ENCODE results near the gene ZCCHC2. TPM values are rescaled to one million over a fixed set of nuclear protein-coding genes. Genes with fewer than 3 reads are reported as not detected.

Gene ZCCHC2
- total RNA-seq, 1 experiment from 2014 or later: 43.5 TPM

DNA sequence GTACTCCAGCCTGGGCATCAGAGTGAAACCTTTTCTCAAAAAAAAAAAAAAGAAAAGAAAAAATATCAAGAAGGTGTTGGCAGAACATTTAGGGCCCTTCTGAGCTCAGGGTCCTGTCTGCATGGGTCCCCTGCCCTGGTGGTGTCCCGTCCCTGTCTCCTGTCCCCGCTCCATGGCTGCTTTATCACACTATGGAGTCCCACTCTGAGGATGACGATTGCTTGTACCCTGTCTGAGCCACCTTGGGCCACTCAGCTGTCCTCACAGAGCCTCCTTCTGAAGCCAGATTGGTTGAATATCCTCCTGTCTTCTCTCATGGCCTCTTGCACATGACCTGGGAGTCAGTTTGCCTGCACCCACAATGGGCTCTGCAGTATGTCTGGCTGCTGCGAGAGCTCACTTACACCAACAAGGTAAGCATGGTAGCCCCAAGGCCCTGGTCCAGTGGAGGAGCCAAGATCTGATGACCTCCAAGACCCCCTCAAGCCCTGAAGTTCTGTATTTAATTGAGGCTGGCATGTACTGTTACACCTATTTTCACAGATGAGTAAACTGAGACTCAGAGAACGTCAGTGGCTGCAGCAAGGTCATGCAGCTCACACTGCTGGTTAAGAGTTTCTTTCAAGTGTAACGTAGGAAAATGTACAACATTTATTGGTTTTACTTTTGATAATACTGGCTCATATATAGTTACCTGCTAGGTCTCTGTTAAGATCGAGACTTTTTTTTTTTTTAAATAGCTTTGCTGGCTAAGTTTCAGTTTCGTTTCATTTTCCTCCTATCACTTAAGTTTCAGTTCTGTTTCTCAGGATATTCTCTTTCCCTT is 16.9 kb upstream of the ZCCHC2 start:
- Mint-ChIP-seq H3K36me3 (ENCODE audit: insufficient read depth, unreplicated experiment) (peaks cover 8% of the 10 kb centered on the region), H3K4me1 (ENCODE audit: low read depth, unreplicated experiment) (peaks cover 32% of the 10 kb centered on the region), H3K27ac (ENCODE audit: unreplicated experiment) (peak overlapping the region; percentile 92), H3K4me3 (ENCODE audit: low read depth, unreplicated experiment) (peak overlapping the region; percentile 72), H3K27me3 (ENCODE audit: unreplicated experiment) (no peaks in the 10 kb centered on the region), H3K9me3 (ENCODE audit: low read depth, unreplicated experiment) (no peaks in the 10 kb centered on the region)
- intact Hi-C loops (cut with micrococcal nuclease; ENCODE audit: unreplicated experiment): loop anchor here (2.0 kb wide), 1 partner anchor 19 kb away; no protein-coding TSS in a partner anchor
- no TSS peak for BruUV-seq (replicated peaks)
- TF ChIP-seq, protein P1, sequence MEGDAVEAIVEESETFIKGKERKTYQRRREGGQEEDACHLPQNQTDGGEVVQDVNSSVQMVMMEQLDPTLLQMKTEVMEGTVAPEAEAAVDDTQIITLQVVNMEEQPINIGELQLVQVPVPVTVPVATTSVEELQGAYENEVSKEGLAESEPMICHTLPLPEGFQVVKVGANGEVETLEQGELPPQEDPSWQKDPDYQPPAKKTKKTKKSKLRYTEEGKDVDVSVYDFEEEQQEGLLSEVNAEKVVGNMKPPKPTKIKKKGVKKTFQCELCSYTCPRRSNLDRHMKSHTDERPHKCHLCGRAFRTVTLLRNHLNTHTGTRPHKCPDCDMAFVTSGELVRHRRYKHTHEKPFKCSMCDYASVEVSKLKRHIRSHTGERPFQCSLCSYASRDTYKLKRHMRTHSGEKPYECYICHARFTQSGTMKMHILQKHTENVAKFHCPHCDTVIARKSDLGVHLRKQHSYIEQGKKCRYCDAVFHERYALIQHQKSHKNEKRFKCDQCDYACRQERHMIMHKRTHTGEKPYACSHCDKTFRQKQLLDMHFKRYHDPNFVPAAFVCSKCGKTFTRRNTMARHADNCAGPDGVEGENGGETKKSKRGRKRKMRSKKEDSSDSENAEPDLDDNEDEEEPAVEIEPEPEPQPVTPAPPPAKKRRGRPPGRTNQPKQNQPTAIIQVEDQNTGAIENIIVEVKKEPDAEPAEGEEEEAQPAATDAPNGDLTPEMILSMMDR (IDR thresholded peaks at IDR 0.05; ENCODE audit: unreplicated experiment): no peak
- CTCF ChIA-PET: interaction anchor here (0.6 to 1.5 kb wide), 7 partner anchors 9 to 622 kb away, joined by 3 to 5 read pairs (median 3); partner anchors contain the start of gene ZCCHC2
- no peak for DNase-seq

GRCh38 chr18:62506495-62507143 is 16.2 kb upstream of the ZCCHC2 start:
- CTCF ChIA-PET: interaction anchor here (0.6 to 1.5 kb wide), 7 partner anchors 9 to 623 kb away, joined by 3 to 5 read pairs (median 3); partner anchors contain the start of gene ZCCHC2
- intact Hi-C loops (cut with micrococcal nuclease; ENCODE audit: unreplicated experiment): loop anchor here (2.0 kb wide), 1 partner anchor 20 kb away; no protein-coding TSS in a partner anchor
- TSS peak; percentile 94 for BruUV-seq (replicated peaks)
- H3K4me1 Mint-ChIP-seq (ENCODE audit: low read depth, unreplicated experiment): peaks cover 34% of the 10 kb centered on the region
- H3K36me3 Mint-ChIP-seq (ENCODE audit: insufficient read depth, unreplicated experiment): peaks cover 8% of the 10 kb centered on the region
- peak overlapping the region; percentile 72 for H3K4me3 Mint-ChIP-seq (ENCODE audit: low read depth, unreplicated experiment)
- H3K9me3 Mint-ChIP-seq (ENCODE audit: low read depth, unreplicated experiment): no peaks in the 10 kb centered on the region
- DNase-seq: no peak
- TF ChIP-seq, protein P1 (IDR thresholded peaks at IDR 0.05; ENCODE audit: unreplicated experiment): no peak
- H3K27me3 Mint-ChIP-seq (ENCODE audit: unreplicated experiment): no peaks in the 10 kb centered on the region
- peak overlapping the region; percentile 92 for H3K27ac Mint-ChIP-seq (ENCODE audit: unreplicated experiment)

GRCh38 chr18:62509779-62510178 is 13.0 kb upstream of the ZCCHC2 start:
- H3K27me3 Mint-ChIP-seq (ENCODE audit: unreplicated experiment): no peaks in the 10 kb centered on the region
- no peak for DNase-seq
- intact Hi-C loops (cut with micrococcal nuclease; ENCODE audit: unreplicated experiment): no loop called here
- H3K4me1 Mint-ChIP-seq (ENCODE audit: low read depth, unreplicated experiment): peaks cover 34% of the 10 kb centered on the region
- peaks cover 14% of the 10 kb centered on the region for H3K9me3 Mint-ChIP-seq (ENCODE audit: low read depth, unreplicated experiment)
- TF ChIP-seq, protein P1 (IDR thresholded peaks at IDR 0.05; ENCODE audit: unreplicated experiment): no peak
- H3K27ac Mint-ChIP-seq (ENCODE audit: unreplicated experiment): no peak overlapping the region
- CTCF ChIA-PET: no interaction called here
- peaks cover 16% of the 10 kb centered on the region for H3K36me3 Mint-ChIP-seq (ENCODE audit: insufficient read depth, unreplicated experiment)
- no peak overlapping the region for H3K4me3 Mint-ChIP-seq (ENCODE audit: low read depth, unreplicated experiment)
- no TSS peak for BruUV-seq (replicated peaks)

DNA sequence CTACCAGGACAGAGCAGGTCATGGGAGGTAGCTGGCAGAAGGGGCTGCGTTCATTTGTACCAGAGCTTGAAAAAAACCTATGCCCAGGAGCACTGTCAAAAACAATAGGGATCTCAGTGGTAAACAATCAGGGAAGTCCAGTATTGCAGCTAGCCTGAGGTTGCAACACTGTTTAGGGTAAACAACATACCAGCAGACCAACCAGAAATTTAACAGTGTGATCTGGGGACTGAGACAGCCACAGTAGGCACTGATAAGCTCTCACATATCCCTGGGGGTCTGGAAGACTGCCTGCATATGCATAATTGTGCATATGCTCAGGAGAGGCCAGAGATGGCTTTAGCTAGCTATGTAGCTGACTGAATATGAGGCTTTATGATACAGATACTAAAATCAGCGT is 12.0 kb upstream of the ZCCHC2 start:
- BruUV-seq (replicated peaks): no TSS peak
- H3K4me3 Mint-ChIP-seq (ENCODE audit: low read depth, unreplicated experiment): no peak overlapping the region
- no peaks in the 10 kb centered on the region for H3K27me3 Mint-ChIP-seq (ENCODE audit: unreplicated experiment)

More for the DNA sequence above, 12.0 kb upstream of the ZCCHC2 start:
- no peak for DNase-seq
- CTCF ChIA-PET: interaction anchor here (0.8 kb wide), 1 partner anchor 85 kb away, joined by 5 read pairs; no protein-coding TSS in a partner anchor
- Mint-ChIP-seq H3K36me3 (ENCODE audit: insufficient read depth, unreplicated experiment) (peaks cover 17% of the 10 kb centered on the region), H3K4me1 (ENCODE audit: low read depth, unreplicated experiment) (peaks cover 30% of the 10 kb centered on the region), H3K27ac (ENCODE audit: unreplicated experiment) (no peak overlapping the region), H3K9me3 (ENCODE audit: low read depth, unreplicated experiment) (peaks cover 14% of the 10 kb centered on the region)
- TF ChIP-seq, protein P1 (IDR thresholded peaks at IDR 0.05; ENCODE audit: unreplicated experiment): no peak
- intact Hi-C loops (cut with micrococcal nuclease; ENCODE audit: unreplicated experiment): no loop called here
